Vagina (tissue), 2 donors: ENCODE measurements around the gene PDCD7.

ENCODE experiments used
- CTCF ChIP-seq, 3 experiments: fragments of 450-650 bp in 2 of 3; fragments of 200-600 bp in 1 of 3; sonication (generic) in 1 of 3; IDR thresholded peaks; one replicate each; pipeline ENCODE4 v1.5.1; 2017 to 2019; ENCODE audit warnings: antibody characterized with exemption in 3 of 3, mild to moderate bottlenecking in 2 of 3, moderate library complexity in 2 of 3
- POLR2AphosphoS5 ChIP-seq, 2 donors: sonication (generic); formaldehyde crosslinking; IDR thresholded peaks; one replicate each; pipeline ENCODE4 v1.9.0; 2017; ENCODE audit warnings: antibody characterized with exemption in 2 of 2, mild to moderate bottlenecking in 2 of 2, low read depth in 1 of 2; ENCODE audit not compliant: insufficient read depth in 1 of 2

DNA sequence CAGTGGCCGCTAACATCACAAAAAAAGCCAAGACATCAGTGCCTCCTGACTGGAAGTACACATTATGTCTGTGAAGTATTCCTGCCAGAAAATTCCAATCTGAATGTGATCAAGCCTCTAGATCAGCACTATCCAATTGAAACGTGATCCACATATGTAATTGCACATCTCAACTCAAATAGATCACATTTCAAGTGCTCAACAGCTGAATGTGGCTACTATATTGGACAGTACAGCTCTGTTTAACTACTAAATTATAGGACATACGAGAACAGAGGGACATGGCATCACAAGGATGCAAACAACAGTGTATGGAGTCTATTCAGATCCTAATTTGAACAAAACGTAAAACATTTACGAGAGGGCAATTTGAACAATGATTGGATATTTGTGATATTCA lies 18.1 kb downstream of the PDCD7 start:
- TF ChIP-seq CTCF (IDR thresholded peaks at IDR 0.05) (no peak), POLR2AphosphoS5 (IDR thresholded peaks at IDR 0.05; ENCODE audit: insufficient read depth in 1 of 2, low read depth in 1 of 2) (no peak)
